OCI-LY1 (cell line): Measurements from ENCODE around the gene RCOR3.

ENCODE experiments used
- EZH2 ChIP-seq: fragments of 200-600 bp; sonication (generic), shearing (Covaris generic); IDR thresholded peaks from 2 replicates; pipeline ENCODE4 v1.8.0; 2017; ENCODE audit warnings: borderline replicate concordance, mixed run types, mild to moderate bottlenecking, antibody characterized with exemption, low read length, moderate library complexity, mixed read lengths
- TF ChIP-seq, protein P1 (sequence below): fragments of 200-600 bp; sonication (generic), shearing (Covaris generic); IDR thresholded peaks from 2 replicates; pipeline ENCODE4 v1.5.1; 2017; ENCODE audit warnings: mild to moderate bottlenecking, antibody characterized with exemption, low read length, moderate library complexity, mixed read lengths

DNA sequence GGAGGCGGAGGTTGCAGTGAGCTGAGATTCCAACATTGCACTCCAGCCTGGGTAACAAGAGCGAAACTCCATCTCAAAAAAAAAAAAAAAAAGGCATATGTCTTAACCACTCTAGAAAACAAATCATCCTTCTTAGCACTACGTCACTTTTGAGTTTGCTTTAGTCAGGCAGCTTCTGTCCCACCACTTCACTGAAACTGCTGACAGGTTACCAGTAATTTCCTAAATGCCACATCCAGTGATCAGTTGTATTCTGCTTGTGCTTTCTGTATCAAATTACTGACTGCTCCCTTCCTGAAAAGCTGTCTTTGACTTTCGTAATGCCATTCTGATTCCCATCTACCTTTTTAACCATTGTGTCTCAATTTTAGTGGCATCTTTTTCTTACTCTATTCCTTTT is 21.7 kb downstream of the RCOR3 start:
- TF ChIP-seq, protein P1, sequence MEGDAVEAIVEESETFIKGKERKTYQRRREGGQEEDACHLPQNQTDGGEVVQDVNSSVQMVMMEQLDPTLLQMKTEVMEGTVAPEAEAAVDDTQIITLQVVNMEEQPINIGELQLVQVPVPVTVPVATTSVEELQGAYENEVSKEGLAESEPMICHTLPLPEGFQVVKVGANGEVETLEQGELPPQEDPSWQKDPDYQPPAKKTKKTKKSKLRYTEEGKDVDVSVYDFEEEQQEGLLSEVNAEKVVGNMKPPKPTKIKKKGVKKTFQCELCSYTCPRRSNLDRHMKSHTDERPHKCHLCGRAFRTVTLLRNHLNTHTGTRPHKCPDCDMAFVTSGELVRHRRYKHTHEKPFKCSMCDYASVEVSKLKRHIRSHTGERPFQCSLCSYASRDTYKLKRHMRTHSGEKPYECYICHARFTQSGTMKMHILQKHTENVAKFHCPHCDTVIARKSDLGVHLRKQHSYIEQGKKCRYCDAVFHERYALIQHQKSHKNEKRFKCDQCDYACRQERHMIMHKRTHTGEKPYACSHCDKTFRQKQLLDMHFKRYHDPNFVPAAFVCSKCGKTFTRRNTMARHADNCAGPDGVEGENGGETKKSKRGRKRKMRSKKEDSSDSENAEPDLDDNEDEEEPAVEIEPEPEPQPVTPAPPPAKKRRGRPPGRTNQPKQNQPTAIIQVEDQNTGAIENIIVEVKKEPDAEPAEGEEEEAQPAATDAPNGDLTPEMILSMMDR: no peak
- no peak for TF ChIP-seq EZH2
